H7 (cell line): ENCODE results near the gene USP14. TPM values are rescaled to one million over a fixed set of nuclear protein-coding genes. Genes with fewer than 3 reads are reported as not detected.

ENCODE experiments used
- DNase-seq: peaks from one replicate; pipeline ENCODE4 v3.0.0; 2012
- H3K27me3 ChIP-seq: 2 replicates; pipeline ENCODE4 v1.6.0; 2011; ENCODE audit warnings: mild to moderate bottlenecking, low read length; ENCODE audit not compliant: control insufficient read depth, insufficient read depth
- H3K36me3 ChIP-seq: replicated peaks from 2 replicates; pipeline ENCODE4 v1.5.1; 2011; ENCODE audit warnings: low read length; ENCODE audit not compliant: control insufficient read depth, insufficient read depth
- H3K4me3 ChIP-seq: 2 replicates; pipeline ENCODE4 v1.5.1; 2011; ENCODE audit warnings: low read depth, mild to moderate bottlenecking, control low read depth, low read length, moderate library complexity; ENCODE audit not compliant: insufficient read depth
- total RNA-seq: library from RNA; depleted of rRNA; stranded (reverse); fragments of >200 nt; shearing (Covaris generic); gene quantifications from 2 replicates; pipeline ENCODE4 v1.2.3, GENCODE V29; 2014

The USP14 gene
- total RNA-seq, 1 experiment from 2014 or later: 15.7 TPM

DNA sequence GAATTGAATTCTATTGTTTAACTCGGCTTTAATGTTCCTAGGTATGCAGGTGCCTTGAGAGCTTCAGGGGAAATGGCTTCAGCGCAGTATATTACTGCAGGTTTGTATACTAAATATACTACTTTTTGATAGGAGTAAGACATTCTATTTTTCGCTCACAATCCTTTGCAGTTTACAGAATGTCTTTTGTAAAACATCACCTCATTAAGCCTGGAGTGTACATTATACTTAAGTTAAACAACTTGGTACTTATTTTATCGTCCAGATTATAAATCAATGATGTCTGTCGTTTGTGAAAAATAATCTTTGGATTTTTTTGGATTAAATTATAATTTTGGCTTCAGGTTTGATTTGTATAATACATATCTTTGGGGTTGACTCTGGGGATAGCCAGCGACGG is 34.4 kb downstream of the USP14 start:
- Histone ChIP-seq H3K36me3 (no peaks in the 10 kb centered on the region), H3K4me3 (no peak overlapping the region), H3K27me3 (no peaks in the 10 kb centered on the region)
- DNase-seq: no peak

DNA sequence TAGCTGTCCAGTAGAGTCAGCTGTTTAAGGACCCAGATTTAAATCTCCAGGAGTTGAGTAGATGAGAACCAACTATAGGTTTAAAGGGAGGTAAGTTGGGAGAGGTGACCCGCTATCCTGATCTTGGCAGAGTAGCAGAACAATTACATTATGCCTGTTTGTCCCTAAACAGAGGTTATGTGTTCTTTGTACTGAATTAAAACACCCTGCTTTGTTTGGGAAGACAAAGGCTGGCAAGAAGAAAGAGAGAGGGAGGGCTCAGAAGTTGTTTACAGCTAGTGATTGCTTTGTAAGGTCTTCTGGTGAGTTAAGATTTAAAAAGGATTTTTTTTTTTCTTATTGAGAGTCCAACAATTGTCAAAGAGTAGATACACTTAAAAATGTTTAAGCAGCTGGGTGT is 37.3 kb downstream of the USP14 start:
- Histone ChIP-seq H3K27me3 (no peaks in the 10 kb centered on the region), H3K36me3 (peaks cover 10% of the 10 kb centered on the region), H3K4me3 (no peak overlapping the region)
- DNase-seq: no peak

DNA sequence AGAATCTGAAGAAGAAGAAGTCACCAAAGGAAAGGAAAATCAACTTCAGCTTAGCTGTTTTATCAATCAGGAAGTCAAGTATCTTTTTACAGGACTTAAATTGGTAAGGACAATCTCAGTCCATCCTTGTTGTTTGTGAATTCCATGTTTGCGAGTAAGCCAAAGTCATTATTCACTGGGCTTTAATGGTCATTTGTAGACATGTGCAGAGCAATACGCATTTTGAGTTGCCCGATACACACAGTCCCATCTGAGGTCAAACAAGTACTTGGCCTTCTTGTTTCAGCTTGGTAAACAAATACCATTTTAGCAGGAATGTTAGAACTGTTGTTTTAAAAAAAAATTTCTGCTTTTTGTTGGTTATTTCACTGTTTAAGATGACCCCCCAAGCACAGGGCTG is 40.9 kb downstream of the USP14 start:
- H3K4me3 ChIP-seq: no peak overlapping the region
- H3K36me3 ChIP-seq: peaks cover 17% of the 10 kb centered on the region
- H3K27me3 ChIP-seq: no peaks in the 10 kb centered on the region
- DNase-seq: no peak

DNA sequence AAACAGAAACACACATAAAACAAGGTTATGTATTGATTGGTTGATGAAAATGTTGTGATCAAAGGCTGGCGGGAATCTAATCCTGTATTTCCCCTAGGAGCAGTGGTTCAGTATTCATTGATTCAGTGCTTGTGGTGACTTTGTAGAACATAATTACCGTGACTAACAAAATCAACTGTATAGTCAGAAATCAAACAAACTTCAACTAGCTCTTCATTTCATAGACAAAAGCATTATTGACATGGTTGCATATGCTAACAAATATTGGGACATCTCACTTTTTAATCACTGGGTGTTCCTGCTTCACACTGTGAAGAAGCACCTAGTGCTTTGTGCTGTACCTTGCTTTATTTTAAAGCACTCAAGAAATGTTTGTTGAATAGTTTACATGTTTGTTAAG is 41.4 kb downstream of the USP14 start:
- H3K27me3 ChIP-seq: no peaks in the 10 kb centered on the region
- no peak overlapping the region for H3K4me3 ChIP-seq
- no peak for DNase-seq
- H3K36me3 ChIP-seq: peaks cover 18% of the 10 kb centered on the region

DNA sequence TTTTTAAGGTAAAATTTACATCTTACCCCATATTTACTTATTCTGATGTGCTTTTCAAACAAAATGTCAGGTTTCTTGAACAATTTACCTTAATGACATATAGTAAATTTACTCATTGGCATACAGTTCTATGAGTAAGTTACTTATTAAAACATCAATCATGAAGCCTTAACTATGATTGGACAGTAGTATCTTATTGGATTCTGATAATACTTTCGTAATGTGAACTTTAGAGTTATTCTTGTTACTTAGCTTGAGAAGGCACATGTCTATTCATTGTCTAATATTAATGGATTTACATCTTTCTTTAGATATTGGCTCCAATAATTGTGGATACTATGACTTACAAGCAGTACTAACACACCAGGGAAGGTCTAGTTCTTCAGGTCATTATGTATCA is 51.7 kb downstream of the USP14 start:
- DNase-seq: no peak
- H3K27me3 ChIP-seq: no peaks in the 10 kb centered on the region
- H3K4me3 ChIP-seq: no peak overlapping the region
- H3K36me3 ChIP-seq: peaks cover 21% of the 10 kb centered on the region

DNA sequence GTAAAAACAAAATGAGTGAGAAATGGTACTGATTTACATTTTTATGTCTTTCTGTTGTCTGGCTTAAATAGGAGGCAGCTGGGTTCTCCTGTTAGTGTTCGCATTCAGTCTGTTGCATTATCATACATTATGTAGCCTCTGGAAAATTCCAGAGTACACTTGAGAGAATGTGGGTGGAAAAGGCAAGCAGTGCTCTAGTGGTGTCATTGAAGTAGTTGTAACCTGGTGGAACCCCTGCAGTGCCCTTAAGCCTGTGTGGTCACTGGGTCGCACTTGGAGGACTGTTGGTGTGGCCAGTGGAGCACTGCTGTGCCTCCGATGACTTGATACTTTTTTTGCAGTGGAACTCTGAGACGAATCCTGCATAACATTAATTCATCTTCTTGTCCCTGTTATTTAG is 52.4 kb downstream of the USP14 start:
- Histone ChIP-seq H3K27me3 (no peaks in the 10 kb centered on the region), H3K36me3 (peaks cover 19% of the 10 kb centered on the region), H3K4me3 (no peak overlapping the region)
- peak; percentile 4 for DNase-seq

DNA sequence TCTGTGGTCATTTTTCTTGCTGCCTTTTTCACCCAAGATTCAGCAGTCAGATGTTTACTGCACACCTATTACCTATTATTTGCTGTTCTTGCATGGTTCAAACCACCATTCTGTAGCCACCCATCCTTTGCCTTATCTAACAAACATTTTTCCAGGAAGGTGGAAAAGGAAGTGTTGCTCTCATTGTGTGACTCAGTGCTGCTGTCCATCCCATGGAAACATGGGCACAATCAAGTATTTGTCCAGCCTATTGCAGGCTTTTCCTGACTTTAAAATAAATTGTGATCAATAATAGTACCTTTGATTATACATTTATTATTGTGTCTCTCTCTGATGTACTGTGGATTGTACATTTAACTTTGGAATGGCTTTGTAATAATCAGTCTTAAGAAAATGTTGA is 53.2 kb downstream of the USP14 start:
- no peak for DNase-seq
- no peaks in the 10 kb centered on the region for H3K27me3 ChIP-seq
- peaks cover 16% of the 10 kb centered on the region for H3K36me3 ChIP-seq
- H3K4me3 ChIP-seq: no peak overlapping the region

DNA sequence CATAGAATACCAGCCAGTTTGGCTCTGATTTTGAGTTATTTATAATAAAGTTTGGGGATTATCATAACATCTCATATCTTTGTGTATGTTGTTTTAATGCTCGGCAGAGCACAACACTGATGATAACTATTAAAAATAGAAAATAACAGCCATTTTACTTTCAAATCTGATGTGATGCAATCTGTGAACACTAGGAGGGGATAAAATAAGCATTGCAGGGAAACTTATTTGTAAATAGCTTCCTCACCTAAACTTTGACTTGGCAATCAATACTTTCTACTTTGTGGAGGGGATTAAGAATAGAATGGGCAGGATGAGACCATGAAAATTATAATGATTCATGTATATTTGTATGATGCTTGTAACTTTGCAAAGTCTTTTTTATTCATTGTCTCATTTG is 54.4 kb downstream of the USP14 start:
- no peak for DNase-seq
- no peak overlapping the region for H3K4me3 ChIP-seq
- no peaks in the 10 kb centered on the region for H3K27me3 ChIP-seq
- H3K36me3 ChIP-seq: peaks cover 22% of the 10 kb centered on the region

DNA sequence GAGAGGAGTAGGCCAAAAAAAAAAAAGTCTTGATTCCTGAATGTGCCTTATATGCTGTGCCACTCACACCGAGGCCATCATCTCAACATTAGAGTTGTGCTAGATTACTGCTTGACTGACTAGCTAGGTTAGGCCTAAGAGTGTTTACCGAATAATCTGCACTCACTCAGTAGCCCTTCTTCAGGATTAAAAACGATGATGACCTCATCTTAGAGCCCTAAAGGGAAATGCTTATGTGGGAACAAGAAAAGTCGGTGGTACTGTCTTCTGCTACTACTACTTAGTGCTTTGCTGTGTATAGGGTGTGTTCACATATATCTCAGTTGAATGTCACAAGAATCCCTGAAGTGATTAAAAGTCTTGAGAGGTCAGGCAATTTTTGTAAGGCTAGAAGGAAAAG is 55.1 kb downstream of the USP14 start:
- Histone ChIP-seq H3K36me3 (peaks cover 29% of the 10 kb centered on the region), H3K4me3 (no peak overlapping the region), H3K27me3 (no peaks in the 10 kb centered on the region)
- no peak for DNase-seq

DNA sequence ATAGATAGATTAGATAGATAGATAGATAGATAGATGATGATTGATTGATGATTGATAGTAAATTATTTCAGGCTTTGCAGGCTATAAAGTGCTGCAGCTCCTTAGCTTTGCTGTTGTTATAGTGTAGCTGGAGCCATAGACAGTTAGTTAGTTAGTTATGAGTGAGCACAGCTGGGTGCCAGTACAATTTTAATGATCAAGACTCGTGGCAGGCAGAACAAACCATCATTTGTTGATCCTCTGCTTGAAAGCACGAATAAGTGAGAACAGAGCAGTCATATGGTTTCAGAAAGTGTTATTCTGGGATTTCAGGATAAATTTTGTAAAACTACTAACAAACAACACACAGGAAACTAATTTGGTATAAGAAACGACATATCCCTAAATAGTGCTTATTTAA is 55.6 kb downstream of the USP14 start:
- no peak overlapping the region for H3K4me3 ChIP-seq
- no peak for DNase-seq
- no peaks in the 10 kb centered on the region for H3K27me3 ChIP-seq
- peaks cover 29% of the 10 kb centered on the region for H3K36me3 ChIP-seq

DNA sequence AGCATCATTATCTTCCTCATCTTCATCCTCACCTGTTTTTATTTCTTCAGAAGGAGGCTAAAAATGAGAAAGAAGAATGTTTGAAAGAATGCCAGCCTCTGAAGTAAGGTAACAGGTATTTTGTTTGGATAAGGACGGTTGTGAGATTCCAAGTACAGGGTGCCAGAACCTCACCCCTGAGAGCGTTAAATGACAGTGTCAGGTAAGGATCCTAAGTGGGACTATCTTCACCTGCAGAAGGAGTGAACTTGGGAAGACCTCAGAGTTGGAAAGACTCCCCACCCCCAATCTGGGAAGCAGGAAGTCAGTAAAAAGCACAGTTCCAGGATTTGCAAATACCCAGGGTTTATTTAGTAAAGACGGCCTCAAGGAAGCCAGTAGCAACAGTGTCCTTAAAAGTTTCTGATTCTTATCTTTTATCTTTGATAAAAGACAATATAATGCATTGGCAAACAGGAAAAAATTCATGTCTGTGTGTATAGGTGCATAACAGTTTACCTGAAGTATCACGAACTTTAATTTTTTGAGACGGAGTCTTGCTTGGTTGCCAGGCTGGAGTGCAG is 57.2 kb downstream of the USP14 start:
- H3K4me3 ChIP-seq: no peak overlapping the region
- peaks cover 29% of the 10 kb centered on the region for H3K36me3 ChIP-seq
- H3K27me3 ChIP-seq: no peaks in the 10 kb centered on the region
- DNase-seq: no peak

DNA sequence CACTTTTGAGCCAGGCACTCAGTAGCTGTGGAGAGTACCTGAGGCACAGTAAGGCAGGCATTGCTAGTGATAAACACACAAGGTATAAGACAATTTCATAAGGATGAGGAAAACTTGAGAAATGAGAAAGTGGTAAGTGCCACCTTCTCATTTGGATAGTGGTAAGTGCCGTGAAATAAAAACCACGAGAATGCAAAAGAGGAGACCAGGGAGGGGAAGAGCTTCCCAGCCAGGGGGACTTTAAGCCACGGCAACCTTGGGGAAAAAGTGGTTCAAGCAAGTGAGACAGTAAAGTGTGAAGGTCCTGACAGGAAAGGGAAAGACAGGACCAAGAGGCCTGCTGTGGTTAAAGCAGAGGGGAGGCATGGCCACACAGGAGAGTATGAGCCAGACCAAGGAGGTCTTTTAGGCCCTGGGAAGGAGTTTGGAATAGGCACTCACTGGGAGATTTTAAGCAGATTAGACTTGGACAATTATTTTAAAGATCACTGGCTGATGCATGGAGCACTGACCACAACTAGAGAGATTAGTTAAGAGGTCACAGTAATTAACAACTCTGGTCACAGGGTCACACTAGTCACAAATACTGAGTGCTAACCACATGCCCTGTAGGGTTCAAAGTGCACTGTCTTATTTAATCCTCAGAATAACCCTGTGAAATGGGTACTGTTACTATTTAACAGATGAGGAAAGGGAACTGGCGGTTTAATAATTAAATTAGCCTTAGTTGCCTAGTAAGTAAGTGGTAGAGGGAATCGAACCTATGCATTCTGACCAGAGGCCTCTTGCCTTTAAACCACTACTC is 59.4 kb downstream of the USP14 start:
- Histone ChIP-seq H3K36me3 (peaks cover 23% of the 10 kb centered on the region), H3K27me3 (no peaks in the 10 kb centered on the region), H3K4me3 (no peak overlapping the region)
- no peak for DNase-seq

DNA sequence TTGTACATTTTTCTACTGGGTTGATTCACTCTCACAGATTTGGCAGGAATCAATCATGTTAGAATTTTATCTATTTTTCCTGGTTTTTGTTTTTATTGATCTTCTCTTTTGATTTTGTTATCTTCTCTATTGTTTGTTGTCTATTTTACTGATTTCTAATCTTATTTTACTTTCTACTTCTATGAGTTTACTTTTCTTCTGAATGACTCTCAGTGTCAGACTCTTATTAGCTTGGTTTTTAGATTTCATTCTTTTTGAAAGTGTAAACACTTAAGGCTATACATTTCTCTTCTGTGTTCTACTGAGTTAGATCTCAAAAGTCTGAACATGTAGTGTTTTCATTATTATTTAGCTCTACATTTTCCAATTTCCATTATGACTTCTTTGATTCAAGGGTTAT is 62.4 kb downstream of the USP14 start:
- no peak overlapping the region for H3K4me3 ChIP-seq
- no peaks in the 10 kb centered on the region for H3K27me3 ChIP-seq
- H3K36me3 ChIP-seq: peaks cover 23% of the 10 kb centered on the region
- DNase-seq: no peak

DNA sequence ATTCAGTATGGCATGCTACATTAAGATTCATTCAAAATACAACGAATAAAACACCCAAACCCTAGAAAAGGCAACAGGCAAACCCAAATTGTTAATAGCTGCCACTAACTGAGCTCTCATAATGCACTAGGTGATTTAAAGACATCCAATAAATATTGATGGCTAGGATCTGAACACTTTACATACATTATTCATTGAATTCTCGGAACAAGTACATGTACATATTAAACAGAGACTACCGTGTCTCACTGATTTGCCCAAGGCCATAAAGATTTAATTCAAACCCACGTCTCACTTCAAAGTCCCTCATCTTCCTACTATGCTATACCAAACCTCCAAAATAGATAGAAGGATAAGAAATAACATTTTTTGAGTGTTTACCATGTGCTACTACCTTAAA is 67.4 kb downstream of the USP14 start:
- Histone ChIP-seq H3K4me3 (no peak overlapping the region), H3K27me3 (no peaks in the 10 kb centered on the region), H3K36me3 (peaks cover 10% of the 10 kb centered on the region)
- no peak for DNase-seq

DNA sequence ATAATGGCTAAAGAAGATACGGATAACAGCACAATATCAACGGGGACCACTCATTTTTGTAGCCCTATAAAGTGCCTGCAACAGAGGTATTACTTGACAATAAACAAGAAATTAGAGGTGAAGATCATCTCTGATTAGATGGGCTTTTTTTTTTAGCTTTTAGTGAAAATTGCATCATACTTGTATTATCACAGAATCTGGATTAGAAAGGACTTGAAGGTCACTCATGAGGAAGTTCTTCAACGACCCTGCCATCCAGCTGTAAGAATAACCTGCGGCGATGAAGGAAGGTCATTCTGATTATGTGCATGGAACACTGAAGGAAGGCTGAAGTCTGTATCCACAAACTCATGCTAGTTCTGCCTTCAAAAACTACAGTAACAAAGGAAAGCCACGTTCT is 69.0 kb downstream of the USP14 start:
- Histone ChIP-seq H3K36me3 (peaks cover 10% of the 10 kb centered on the region), H3K27me3 (no peaks in the 10 kb centered on the region), H3K4me3 (no peak overlapping the region)
- no peak for DNase-seq
